NT2/D1 (cell line): ENCODE results near the gene MGAT5.

Experiments
- DNase-seq: peaks from one replicate; pipeline ENCODE4 v3.0.0-alpha.2; 2011; ENCODE audit warnings: low read depth, low spot score
- H3K27me3 ChIP-seq: 2 replicates; pipeline ENCODE4 v1.6.0; 2011; ENCODE audit warnings: mild to moderate bottlenecking; ENCODE audit not compliant: insufficient read length, insufficient read depth
- H3K36me3 ChIP-seq: 2 replicates; pipeline ENCODE4 v1.6.1; 2011; ENCODE audit warnings: mild to moderate bottlenecking, low read length, mixed read lengths; ENCODE audit not compliant: insufficient read depth, insufficient read length
- H3K4me1 ChIP-seq: 2 replicates; pipeline ENCODE4 v1.5.1; 2011; ENCODE audit not compliant: insufficient read depth, insufficient read length
- H3K4me3 ChIP-seq: 2 replicates; pipeline ENCODE4 v1.5.1; 2011; ENCODE audit warnings: low read depth; ENCODE audit not compliant: insufficient read length
- H3K9ac ChIP-seq: 2 replicates; pipeline ENCODE4 v1.6.0; 2011; ENCODE audit warnings: low read depth; ENCODE audit not compliant: insufficient read length
- H3K9me3 ChIP-seq: 2 replicates; pipeline ENCODE4 v1.5.1; 2011; ENCODE audit warnings: mild to moderate bottlenecking, low read length; ENCODE audit not compliant: insufficient read depth
- SUZ12 ChIP-seq: IDR thresholded peaks from 2 replicates; pipeline ENCODE4 v1.6.1; 2011; ENCODE audit not compliant: insufficient read length, insufficient read depth; ENCODE audit errors: extremely low read depth
- YY1 ChIP-seq: IDR thresholded peaks from 2 replicates; pipeline ENCODE4 v1.6.1; 2011; ENCODE audit not compliant: insufficient read length, insufficient read depth
- ZNF274 ChIP-seq: IDR thresholded peaks from 2 replicates; pipeline ENCODE4 v1.6.1; 2011; ENCODE audit warnings: mild to moderate bottlenecking, low read depth, low read length

Gene MGAT5

DNA sequence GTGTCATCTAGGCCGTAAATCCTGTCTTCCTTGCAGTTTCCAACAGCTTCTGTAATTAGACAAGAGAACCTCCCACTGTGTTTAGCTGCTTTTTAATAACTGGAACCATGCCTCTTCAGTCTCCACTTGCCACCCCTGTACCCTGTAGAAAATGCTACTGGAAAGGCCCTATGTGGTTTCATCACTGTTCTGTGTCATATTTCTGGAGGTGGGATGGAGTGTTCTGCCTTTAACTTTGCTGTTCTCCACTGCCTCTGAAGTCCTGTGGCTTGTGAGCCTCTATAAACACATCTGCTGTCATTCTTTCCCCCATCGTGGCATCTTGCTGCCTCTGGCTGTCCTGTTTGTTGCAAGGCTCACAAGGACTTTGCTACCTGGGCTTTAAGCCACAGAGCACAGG is 17.9 kb downstream of the MGAT5 start:
- Histone ChIP-seq H3K4me1 (no peaks in the 10 kb centered on the region), H3K4me3 (no peak overlapping the region), H3K9ac (no peak overlapping the region), H3K9me3 (no peaks in the 10 kb centered on the region), H3K36me3 (peaks cover 15% of the 10 kb centered on the region), H3K27me3 (no peaks in the 10 kb centered on the region)
- no peak for TF ChIP-seq YY1
- TF ChIP-seq ZNF274: no peak
- TF ChIP-seq SUZ12: no peak
- DNase-seq: no peak

DNA sequence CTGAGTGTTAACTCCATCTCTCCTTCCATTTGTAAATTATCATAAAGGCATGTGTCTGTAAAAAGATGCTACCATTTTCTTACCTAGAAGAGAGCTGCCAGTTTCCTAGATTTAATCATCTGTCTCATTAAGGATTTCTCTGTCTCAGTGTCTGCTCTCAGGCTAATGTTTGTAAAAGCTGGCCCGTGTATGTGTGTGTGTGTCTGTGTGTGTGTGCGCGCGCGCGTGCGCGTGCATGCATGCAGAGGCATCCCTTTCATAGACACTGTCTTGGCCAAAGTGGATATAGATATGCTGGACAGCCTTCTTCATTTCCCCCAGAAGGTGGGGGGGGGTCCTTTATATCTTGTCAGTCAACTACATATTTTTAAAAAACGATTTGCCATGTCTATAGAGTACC is 18.9 kb downstream of the MGAT5 start:
- Histone ChIP-seq H3K9me3 (no peaks in the 10 kb centered on the region), H3K4me3 (no peak overlapping the region), H3K4me1 (no peaks in the 10 kb centered on the region), H3K27me3 (no peaks in the 10 kb centered on the region), H3K36me3 (peaks cover 15% of the 10 kb centered on the region), H3K9ac (no peak overlapping the region)
- DNase-seq: no peak
- TF ChIP-seq SUZ12 (no peak), ZNF274 (no peak), YY1 (no peak)

DNA sequence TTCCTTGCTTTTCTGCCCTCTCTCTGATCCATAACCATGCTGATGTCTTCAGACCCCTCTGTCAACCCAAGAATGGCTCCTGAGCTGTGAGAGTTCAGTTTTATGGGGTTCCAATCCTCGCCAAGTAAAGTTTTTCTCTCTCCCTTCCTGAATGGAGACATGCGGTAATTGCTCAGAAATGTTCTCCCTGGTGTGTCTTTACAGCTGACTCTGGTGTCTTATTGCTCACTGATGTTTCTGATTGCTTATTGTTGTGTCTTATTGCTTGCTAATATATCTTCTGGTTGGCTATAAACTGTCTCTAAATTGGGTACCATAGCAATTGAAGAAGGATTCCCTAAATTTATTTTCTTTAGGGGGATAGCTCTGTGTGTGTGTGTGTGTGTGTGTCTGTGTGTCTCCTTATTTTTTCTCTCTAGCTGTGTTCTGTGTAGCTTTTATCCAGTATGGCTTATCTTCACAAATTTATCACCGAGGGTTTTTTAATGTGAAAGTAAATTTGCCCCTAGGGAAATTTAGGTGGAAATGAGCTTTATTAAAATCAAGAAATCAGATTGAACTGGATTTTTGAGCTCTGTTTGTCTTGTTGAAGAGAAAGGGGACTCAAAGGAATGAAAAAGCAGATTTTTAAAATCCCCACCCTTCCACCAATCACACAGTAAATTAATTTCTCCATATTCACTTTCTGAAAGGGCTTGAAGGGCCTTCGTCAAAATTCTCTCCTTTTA is 19.5 kb downstream of the MGAT5 start:
- DNase-seq: no peak
- Histone ChIP-seq H3K9ac (no peak overlapping the region), H3K4me1 (no peaks in the 10 kb centered on the region), H3K27me3 (no peaks in the 10 kb centered on the region), H3K36me3 (peaks cover 15% of the 10 kb centered on the region), H3K4me3 (no peak overlapping the region), H3K9me3 (no peaks in the 10 kb centered on the region)
- TF ChIP-seq SUZ12: no peak
- TF ChIP-seq ZNF274: no peak
- no peak for TF ChIP-seq YY1

DNA sequence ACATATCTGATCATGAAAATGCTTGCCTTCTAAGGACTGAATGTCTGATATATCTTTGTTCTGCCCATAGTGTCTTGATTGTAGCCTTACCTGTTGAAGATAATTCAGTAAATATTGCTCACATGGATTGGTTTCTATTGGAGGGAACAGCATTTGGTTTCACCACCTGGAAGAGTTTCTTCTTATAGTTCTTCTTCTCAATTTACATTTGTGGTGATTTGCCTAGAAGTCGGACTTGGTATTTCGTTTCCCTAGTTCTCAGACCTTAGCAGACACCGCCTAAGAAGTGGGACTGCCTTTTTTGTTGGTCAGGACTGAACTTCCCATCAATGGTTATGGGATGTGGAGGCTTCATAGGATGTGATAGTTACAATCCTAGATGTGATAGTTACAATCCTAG is 20.2 kb downstream of the MGAT5 start:
- no peaks in the 10 kb centered on the region for H3K9me3 ChIP-seq
- H3K9ac ChIP-seq: no peak overlapping the region
- TF ChIP-seq YY1: no peak
- TF ChIP-seq ZNF274: no peak
- TF ChIP-seq SUZ12: no peak
- no peak overlapping the region for H3K4me3 ChIP-seq
- H3K27me3 ChIP-seq: no peaks in the 10 kb centered on the region
- H3K4me1 ChIP-seq: no peaks in the 10 kb centered on the region
- peaks cover 15% of the 10 kb centered on the region for H3K36me3 ChIP-seq
- DNase-seq: no peak

DNA sequence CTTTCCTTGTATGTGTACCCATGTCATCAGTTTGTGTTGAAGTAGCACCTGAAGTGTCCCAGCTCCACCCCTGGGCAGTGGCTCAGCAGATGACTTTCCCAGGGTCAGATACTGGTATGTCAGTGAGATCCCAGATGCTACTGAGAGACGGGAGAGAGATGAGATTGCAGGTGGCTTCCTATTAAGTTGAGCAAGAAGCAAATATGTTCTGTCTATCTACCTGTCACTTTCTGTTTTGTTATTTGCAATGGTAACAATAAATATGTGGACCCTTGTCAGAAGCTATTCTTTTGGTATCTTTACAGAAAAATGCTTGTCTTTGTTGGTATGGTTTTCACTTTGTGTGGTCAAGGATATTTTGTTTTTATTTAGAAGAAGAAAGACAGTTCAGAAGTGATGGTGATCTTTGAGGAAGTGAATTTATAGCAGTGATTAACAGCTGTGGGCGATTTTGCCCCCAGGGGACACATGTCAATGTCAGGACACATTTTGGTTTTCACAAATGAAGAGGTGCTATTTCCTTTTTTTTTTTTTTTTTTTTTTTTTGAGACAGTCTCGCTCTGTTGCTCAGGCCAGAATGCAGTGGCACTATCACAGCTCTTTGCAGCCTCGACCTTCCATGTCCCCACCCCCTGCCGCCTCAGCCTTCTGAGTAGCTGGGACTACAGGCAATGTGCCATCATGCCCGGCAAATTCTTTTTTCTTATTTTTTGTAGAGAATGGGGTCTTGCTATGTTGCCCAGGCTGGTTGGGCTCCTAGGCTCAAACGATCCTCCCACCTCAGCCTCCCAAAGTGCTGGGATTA is 21.4 kb downstream of the MGAT5 start:
- no peaks in the 10 kb centered on the region for H3K9me3 ChIP-seq
- TF ChIP-seq ZNF274: no peak
- no peak for TF ChIP-seq SUZ12
- TF ChIP-seq YY1: no peak
- no peaks in the 10 kb centered on the region for H3K4me1 ChIP-seq
- H3K36me3 ChIP-seq: peaks cover 15% of the 10 kb centered on the region
- H3K4me3 ChIP-seq: no peak overlapping the region
- no peak overlapping the region for H3K9ac ChIP-seq
- no peak for DNase-seq
- no peaks in the 10 kb centered on the region for H3K27me3 ChIP-seq

DNA sequence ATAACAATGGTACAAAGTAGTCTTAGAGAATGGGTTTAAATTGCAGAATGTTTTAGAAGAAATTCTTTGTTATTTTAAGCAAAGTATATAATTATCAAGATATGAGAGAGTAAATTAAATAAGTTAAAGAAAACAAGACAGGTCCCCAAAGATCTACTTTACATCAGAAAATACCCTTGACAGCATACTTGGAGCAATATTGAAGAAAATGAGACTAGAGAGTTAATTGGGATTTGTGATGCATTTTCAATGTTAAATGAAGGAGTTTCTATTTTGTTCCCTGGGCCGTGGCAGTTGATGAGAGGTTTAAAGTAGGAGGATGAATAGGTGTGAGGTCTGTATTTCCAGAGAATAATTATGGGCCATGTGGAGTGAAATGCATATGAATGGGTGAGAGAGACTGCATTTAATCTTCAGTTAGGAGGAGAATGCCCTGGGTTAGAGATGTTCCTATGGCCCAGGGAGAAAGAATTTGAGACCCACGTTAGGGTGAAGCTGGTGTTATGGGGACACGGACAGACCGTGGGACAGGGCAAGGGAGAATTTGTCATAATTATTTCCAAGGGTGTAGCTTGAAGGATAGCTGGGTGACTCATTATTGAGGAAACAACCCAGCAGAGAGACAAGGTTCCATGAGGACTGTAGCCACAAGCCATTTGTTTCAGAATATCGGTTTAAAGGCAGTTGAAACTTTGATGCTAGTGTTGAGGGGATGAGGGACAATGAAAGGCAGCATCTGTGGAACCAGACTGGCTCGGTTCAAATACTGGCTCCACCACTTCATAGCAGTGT is 22.7 kb downstream of the MGAT5 start:
- no peak overlapping the region for H3K4me3 ChIP-seq
- H3K9ac ChIP-seq: no peak overlapping the region
- peaks cover 7% of the 10 kb centered on the region for H3K36me3 ChIP-seq
- TF ChIP-seq SUZ12: no peak
- TF ChIP-seq ZNF274: no peak
- TF ChIP-seq YY1: no peak
- H3K27me3 ChIP-seq: no peaks in the 10 kb centered on the region
- no peaks in the 10 kb centered on the region for H3K4me1 ChIP-seq
- DNase-seq: no peak
- H3K9me3 ChIP-seq: no peaks in the 10 kb centered on the region

DNA sequence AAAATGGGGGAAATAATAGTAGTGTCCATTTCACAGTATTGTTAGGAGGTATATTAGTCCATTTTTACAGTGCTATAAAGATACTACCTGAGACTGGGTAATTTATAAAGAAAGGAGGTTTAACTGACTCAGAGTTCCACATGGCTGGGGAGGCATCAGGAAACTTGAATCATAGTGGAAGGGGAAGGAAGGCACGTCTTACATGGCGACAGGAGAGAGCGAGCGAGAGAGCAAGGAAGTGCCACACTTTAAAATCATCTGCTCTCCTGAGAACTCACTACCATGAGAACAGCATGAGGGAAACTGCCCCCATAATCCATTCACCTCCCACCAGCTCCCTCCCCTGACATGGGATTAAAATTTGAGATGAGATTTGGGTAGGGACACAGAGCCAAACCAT is 23.4 kb downstream of the MGAT5 start:
- H3K9ac ChIP-seq: no peak overlapping the region
- H3K36me3 ChIP-seq: peaks cover under 1% of the 10 kb centered on the region
- TF ChIP-seq SUZ12 (no peak), YY1 (no peak), ZNF274 (no peak)
- no peaks in the 10 kb centered on the region for H3K4me1 ChIP-seq
- no peaks in the 10 kb centered on the region for H3K27me3 ChIP-seq
- DNase-seq: no peak
- H3K4me3 ChIP-seq: no peak overlapping the region
- no peaks in the 10 kb centered on the region for H3K9me3 ChIP-seq
